ES-I3 (cell line): ENCODE results near the gene ADIPOR2.

Source experiments
- H3K36me3 ChIP-seq: 2 replicates; pipeline ENCODE4 v1.6.1; 2013; ENCODE audit warnings: mild to moderate bottlenecking, low read length, control low read depth, moderate library complexity; ENCODE audit not compliant: insufficient read depth
- H3K4me1 ChIP-seq: 2 replicates; pipeline ENCODE4 v1.6.1; 2013; ENCODE audit warnings: mild to moderate bottlenecking, control low read depth, low read length; ENCODE audit not compliant: insufficient read depth
- H3K9ac ChIP-seq: 2 replicates; pipeline ENCODE4 v1.6.1; 2013; ENCODE audit warnings: low read depth, mild to moderate bottlenecking, low read length, moderate library complexity
- H3K9me3 ChIP-seq: 2 replicates; pipeline ENCODE4 v1.6.1; 2013; ENCODE audit warnings: mild to moderate bottlenecking, low read length, moderate library complexity; ENCODE audit not compliant: control insufficient read depth, insufficient read depth

The ADIPOR2 gene

DNA sequence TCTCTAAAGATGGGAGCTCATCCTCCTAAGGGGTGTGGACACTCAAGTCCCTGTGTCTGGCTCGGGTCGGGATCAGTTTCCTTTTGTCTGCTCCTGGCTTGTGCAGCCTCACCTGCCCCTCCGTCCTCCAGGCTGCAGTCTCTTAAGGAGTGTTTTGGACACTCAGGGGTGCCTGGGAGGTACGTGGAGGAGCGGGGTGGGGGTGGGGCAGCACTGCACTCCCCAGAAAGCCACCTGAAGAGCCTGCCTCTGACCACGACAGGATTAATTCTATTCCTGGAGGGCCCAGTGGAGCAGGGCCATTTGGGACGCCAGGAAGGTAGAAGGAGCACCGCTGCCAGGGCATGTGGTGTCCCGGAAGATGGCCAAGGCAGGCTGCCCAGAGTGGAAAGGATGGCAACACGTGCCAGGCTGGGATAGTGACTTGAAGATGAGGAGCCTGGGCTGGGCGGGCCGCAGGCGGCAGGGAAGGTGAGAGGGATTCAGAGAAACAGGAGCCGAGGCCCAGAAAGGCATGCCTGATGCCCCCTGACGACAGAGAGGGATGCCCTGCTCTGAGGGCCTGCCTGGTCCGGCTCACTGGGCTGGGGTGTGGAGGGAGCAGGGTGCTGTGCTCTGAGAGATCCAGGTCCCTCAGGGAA is 114.7 kb downstream of the ADIPOR2 start:
- Histone ChIP-seq H3K4me1 (no peaks in the 10 kb centered on the region), H3K9ac (no peak overlapping the region), H3K36me3 (no peaks in the 10 kb centered on the region), H3K9me3 (no peaks in the 10 kb centered on the region)

DNA sequence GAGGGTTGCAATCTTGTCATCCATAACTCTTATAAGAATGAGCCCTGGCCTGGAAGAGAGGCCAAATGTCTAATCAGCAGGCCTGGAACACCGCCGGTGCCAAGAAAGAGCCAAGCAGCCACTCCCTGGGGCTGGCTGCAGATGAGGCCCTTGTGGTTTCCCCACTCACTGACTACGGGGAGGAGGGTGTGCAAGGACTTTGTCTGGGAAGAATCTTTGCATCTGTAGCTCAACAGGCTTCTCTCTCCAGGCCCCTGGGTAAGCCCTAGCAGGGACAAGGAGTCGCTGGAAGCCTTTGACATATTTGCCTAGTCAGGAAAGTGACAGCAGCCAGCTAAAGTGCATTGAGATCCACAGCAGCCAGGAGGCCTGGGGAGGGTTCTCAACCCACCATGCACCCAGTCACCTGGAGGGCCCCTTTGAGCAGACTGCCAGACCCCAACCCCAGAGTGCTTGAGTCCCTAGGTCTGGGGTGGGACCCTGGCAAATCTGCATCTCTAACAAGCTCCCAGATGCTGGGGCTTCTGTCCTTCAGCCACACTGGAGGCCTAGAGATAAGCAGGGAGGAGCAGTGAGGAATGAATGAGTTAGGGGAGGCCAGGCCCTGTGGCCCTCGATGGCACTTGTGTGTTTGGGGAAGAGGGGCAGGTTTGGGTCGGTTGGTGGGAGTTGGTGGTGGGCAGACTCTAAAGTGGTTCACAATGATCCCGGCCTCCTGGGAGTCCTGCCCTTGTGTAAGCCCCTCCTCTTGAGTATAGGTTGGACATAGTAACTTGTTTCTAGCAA is 115.6 kb downstream of the ADIPOR2 start:
- Histone ChIP-seq H3K36me3 (no peaks in the 10 kb centered on the region), H3K4me1 (no peaks in the 10 kb centered on the region), H3K9ac (no peak overlapping the region), H3K9me3 (no peaks in the 10 kb centered on the region)

DNA sequence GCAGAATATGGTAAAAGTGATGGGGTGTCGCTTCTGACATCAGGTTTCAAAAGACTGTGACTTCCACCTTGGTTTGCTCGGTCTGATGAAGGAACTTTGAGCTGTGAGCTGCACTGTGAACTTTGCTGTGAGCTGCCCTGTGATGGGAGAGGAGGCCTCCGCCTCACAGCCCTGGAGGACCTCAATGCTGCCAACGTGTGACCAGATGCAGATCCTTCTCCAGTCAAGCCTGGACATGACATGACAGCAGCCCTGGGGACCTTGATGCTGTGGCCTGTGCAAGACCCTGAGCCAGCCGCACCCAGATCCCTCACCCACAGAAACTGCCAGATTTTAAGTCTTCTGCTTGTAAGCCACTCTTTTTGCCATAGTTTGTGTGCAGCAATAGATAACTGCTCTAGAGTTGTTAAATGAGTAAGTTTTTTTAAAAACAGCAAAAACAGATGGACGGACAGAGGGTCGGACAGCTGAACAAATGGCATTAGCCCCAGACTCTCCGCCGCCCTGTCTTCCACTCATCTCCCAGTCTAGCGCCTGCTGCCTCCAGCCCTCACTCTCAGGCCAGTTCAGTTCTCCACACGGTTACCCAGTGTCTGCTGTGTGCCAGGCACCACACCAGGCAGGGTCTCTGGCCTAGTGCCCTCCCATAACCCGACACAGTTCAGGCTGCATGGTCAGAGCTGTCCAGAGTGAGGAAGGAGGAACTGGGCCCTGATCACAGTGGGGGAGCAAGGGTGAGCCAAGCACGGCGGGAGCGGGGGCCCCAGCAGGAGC is 116.4 kb downstream of the ADIPOR2 start:
- H3K36me3 ChIP-seq: no peaks in the 10 kb centered on the region
- no peaks in the 10 kb centered on the region for H3K4me1 ChIP-seq
- H3K9me3 ChIP-seq: no peaks in the 10 kb centered on the region
- H3K9ac ChIP-seq: no peak overlapping the region

DNA sequence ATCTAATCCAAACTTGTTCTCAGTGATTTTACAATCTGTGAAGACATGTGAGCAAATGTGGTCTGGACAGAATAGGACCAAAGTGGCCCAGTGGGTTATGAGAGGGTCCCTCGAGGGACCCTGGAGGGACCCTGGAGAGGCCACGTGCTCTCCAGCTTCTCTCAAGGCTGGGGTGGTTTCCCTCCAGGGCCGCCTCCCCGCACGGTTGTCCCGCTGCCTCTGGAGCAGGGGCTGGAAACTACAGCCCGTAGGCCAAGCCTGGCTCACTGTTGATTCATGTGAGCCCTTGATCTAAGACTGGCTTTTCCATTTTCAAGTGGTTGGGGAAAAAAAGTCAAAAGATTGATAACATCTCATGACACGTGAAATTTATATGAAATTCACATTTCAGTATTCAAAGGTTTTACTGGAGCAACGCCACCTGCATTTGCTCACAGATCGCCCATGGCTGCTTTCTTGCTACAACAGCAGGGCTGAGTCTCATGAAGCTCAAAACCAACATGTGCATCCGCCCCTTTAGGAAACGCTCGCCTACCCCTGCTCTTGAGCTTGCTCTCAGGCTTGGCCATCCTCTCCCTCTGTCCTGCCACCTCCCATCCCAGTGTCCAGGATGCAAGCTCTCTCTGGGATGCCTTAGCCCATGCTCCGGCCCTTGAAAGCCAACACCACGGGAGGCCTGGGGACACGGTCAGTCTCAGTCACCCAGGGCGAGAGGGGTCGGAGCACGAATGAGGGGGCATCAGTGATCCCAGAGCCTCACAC is 117.3 kb downstream of the ADIPOR2 start:
- no peaks in the 10 kb centered on the region for H3K4me1 ChIP-seq
- H3K9me3 ChIP-seq: no peaks in the 10 kb centered on the region
- H3K36me3 ChIP-seq: no peaks in the 10 kb centered on the region
- H3K9ac ChIP-seq: no peak overlapping the region

DNA sequence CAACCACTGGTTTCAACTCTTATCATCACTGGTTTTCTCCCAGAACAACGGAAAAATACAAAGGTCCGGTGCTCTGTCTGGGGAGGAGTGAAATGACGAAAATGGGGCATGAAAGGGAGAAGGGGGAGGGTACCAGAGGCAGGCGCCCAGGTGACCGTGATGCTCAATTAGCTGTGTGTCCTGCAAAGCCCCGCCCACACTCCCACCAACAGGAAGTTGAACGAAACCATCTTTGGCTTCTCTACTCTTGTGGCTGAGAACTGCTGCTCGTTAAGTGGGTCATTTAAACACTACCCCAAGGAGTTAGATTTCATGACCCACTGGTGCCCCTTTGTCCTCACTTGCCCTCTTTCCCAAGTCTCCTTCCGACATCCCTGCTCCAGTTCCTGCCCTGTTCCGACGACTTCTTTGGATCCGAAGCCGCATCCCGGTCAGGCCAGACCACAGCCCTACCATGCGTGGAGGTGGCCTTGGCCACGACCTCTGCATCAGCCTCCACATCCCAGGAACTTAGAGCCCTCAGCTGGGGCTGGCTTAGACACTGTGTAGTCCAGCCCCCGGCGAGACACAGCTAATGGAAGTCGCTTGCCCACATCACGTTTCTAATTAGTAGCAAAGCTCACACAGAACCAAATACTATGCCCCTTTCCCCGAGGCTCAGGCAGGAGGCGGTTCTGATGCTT is 118.1 kb downstream of the ADIPOR2 start:
- Histone ChIP-seq H3K9me3 (no peaks in the 10 kb centered on the region), H3K36me3 (no peaks in the 10 kb centered on the region), H3K9ac (no peak overlapping the region), H3K4me1 (no peaks in the 10 kb centered on the region)

DNA sequence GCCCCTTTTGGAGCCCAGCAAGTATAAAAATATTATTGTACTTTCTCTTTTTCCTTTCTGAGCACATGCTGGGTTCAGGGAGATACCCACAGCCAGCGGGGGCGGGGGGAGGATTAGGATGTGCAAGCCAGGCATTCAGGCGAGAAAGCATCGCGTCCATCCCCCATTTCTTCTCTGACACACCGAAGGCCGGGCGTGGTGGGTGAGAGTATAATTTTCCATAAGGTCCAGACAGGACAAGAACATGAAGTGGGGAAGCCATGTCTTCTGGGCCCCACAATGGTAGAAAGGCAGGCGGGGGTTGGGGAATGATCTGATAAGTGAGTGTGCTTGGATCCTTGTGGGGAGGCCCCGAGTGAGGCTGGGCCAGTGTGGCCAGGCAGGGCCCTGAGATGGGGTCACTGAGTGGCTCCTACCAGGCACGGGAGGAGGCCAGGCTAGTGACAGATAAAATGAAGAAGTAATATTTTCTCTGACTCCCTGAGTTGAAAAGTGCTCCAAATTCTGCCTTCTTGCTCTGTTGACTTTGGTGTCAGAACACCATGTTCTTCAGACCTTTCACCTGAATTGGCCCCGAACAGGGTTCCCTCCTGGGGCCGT is 118.8 kb downstream of the ADIPOR2 start:
- Histone ChIP-seq H3K36me3 (no peaks in the 10 kb centered on the region), H3K9ac (no peak overlapping the region), H3K9me3 (no peaks in the 10 kb centered on the region), H3K4me1 (no peaks in the 10 kb centered on the region)

DNA sequence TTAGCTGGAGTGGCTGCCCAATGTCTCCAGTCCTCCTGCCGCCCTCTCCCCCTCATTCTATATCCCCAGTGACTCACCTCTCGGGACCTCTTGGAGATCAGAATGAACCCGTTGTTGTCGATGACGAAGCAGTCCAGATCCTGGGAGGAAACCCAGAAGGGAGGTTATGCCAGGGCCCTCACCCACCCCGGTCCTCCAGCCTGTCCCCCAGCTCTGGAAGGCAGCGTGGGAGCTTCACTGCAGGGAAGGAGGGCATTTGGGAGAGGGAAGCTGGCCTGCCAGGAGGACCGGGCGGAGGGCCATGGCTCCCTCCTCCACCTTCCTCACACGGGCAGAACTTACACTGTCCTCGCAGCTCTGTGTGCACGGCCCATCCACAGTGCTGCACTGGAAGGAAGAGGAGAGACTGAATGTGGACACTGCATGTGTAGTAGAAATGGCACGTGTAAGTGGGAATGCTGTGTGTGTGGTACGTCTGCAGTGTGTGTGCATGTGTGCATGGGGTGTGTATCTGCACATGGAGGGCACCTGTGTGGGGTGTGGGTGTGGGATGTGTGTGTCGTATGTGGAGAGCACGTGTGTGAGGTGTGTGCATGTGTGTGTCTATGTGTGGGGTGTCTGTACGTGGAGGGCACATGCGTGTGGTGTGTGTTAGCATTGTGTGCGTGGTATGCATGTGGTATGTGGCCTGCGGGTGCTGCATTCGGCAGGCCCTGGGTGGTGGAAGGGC is 119.5 kb downstream of the ADIPOR2 start:
- Histone ChIP-seq H3K9me3 (no peaks in the 10 kb centered on the region), H3K4me1 (no peaks in the 10 kb centered on the region), H3K36me3 (no peaks in the 10 kb centered on the region), H3K9ac (no peak overlapping the region)

DNA sequence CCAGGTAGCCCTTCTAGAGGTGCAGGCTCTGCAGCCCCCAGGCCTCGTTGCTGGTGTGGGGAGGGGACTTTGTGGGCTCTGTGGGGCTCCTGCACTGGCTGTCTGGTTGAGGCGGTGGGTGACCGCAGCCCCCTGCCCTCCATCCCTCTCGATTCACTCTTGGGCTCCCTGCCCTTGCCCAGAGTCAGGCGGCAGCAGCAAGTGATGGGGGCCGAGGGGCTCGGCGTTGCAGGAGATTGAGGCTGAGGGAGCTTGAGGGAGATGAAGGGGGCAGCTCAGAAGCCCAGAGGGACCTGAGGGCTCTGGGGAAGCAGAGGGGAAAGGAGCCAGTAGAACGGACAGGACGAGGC is 120.0 kb downstream of the ADIPOR2 start:
- Histone ChIP-seq H3K36me3 (no peaks in the 10 kb centered on the region), H3K4me1 (no peaks in the 10 kb centered on the region), H3K9ac (no peak overlapping the region), H3K9me3 (no peaks in the 10 kb centered on the region)

DNA sequence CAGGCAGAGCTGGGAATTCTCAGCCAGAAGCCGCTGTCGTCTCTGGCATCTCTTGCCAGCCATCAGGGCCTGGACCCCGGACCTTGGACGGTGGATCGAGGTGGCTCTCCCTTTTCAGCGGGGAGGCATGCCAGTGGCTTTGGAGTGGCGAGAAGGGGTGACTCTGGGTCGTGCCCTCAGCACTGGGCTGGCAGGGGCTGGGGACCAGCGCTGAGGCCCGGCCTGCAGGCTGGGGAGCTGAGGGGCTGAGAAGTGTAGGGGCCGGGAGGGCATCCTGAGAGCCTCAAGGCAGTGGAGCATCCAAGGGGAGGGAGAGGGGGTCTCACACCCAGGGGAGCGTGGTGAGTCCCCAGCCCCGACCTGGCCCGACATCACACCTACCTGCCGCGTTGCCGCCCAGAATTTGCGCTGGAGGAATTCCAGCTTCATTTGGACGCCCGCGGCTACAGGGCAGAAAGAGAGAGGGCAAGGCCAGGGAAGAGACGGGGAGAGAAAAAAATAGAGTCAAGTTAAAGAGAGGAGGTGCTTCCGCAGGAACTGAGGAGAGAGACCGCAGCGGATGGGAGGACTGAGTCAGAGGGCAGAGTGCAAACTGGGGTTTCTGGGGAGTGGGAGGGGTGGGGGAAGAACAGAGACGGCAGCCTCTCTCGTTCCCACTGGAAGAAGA is 120.5 kb downstream of the ADIPOR2 start:
- no peak overlapping the region for H3K9ac ChIP-seq

DNA sequence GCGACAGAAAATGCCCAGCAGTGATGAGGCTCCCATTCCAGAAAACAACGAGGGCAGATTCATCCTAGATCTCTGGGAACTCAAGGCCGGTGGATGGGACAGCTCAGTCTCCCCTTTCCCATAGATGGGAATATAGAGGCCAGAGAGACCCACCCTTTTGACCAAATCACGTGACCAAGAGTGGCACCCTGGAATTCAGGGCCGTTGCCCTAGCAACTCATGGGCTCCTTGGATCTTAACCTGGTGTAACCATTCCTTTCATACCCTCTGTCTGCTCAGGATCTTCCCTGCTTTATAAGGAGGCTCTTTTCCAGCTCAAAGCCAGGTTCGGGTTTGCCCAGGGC is 121.0 kb downstream of the ADIPOR2 start:
- Histone ChIP-seq H3K9me3 (no peaks in the 10 kb centered on the region; the same call in 1 of the 2 replicates), H3K9ac (no peak overlapping the region), H3K36me3 (no peaks in the 10 kb centered on the region), H3K4me1 (no peaks in the 10 kb centered on the region)

More for the DNA sequence above, 120.5 kb downstream of the ADIPOR2 start:
- H3K4me1 ChIP-seq: no peaks in the 10 kb centered on the region
- no peaks in the 10 kb centered on the region for H3K9me3 ChIP-seq
- H3K36me3 ChIP-seq: no peaks in the 10 kb centered on the region

DNA sequence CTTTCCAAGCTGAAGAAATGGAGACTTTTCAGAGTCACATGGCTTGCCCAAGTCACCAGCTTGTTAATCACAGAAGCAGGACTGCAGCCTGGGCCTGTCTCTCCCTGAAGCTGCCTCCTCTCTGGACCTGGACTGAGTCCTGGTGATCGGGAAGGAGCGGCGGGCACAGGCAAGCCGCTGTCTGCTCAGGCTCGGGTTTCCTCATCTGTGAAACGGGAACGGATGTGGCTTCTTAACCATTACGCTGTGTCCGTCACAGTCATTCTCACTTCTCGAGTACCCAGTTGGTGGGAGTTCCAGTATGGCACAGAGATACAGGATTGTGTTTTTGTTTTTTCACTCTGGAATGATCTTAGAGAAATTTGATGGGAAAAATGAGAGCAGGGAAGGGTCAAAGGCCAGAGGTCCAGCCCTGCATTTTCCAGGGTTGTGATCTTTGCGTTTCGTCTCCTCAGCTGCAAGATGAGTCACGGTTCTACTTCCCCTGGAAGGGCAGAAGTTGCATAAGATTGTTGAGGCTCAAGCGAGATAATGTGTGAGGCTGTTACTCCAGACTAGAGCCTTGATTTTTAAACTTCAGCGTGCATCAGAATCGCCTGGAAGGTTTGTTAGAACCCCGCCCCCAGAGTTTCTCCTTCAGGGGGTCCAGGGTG is 121.9 kb downstream of the ADIPOR2 start:
- Histone ChIP-seq H3K9me3 (no peaks in the 10 kb centered on the region; the same call in 1 of the 2 replicates), H3K4me1 (no peaks in the 10 kb centered on the region), H3K36me3 (no peaks in the 10 kb centered on the region), H3K9ac (no peak overlapping the region)

DNA sequence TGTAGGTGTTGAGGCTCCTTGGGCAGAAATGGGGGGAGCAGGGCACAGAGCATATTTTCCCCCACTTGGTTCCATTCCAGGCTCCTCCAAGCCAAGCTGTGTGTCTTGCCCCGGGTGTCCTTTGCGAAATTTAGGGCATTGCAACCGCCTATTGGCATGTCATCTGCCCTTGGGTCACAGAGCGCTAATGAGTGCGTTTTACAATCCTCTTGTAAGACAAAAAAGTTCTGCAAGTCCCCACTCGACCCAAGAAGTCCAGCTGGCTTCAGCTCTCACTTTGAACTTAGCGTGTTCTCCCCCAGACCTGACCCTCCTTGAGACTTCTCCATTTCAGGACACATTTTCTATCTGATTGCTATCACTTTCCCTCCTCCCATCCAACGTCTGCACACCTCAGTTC is 123.4 kb downstream of the ADIPOR2 start:
- H3K4me1 ChIP-seq: no peaks in the 10 kb centered on the region
- H3K36me3 ChIP-seq: no peaks in the 10 kb centered on the region
- no peak overlapping the region for H3K9ac ChIP-seq
- H3K9me3 ChIP-seq: no peaks in the 10 kb centered on the region; the same call in 1 of the 2 replicates
